HG02870 (cell line): Measurements from ENCODE around the gene COQ4.
A peak's percentile ranks its signal among the peaks of the same experiment; 100 is the strongest.
"Not testable (repeated sequence)": the region's sequence is repeated elsewhere in the genome, so short reads cannot be mapped to it uniquely, and the experiment has no call there.

Experiments
- ATAC-seq: cut with Tn5 transposase; IDR thresholded peaks from one replicate; pipeline ENCODE4 v1.9.1; 2021; ENCODE audit warnings: mild to moderate bottlenecking, moderate library complexity; ENCODE audit not compliant: unreplicated experiment

COQ4 gene

DNA sequence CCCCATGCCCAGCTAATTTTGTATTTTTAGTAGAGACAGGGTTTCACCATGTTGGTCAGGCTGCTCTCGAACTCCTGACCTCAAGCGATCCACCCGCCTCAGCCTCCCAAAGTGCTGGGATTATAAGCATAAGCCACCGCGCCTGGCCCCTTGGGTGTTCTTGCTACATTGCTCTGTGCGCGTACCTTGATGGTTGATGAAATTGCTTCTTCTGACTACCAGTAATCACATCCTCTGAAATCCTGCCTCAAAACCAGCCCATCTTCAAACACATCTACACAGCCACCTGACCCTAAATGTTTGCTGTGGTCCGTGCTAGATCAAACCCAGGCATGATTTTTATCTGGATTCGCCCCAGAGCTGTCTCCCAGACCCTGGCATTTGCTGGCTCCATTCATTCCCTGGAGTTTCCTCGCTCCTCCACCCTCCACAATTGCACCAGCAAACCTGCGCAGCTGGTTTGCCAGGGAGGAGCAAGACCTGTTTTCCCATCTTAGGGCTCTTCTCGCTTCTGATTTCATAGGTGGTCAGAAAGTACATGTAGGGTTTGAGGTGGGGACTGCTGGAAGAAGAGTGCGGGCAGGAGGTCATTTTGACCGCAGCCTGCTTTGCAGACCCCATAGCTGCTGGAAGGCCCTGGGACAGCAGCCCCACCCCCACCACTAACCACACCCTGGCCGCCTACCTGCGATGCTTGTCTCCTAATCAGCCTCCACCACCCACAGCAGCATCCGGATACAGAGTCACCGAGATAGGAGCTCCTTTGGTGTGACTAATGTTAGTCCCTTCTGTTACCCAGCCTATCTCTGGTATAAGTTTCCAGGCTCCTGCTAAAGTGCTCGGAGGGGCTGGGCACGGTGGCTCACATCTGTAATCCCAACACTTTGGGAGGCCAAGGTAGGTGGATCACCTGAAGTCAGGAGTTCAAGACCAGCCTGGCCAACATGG is 23.8 kb upstream of the COQ4 start:
- ATAC-seq: no peak

DNA sequence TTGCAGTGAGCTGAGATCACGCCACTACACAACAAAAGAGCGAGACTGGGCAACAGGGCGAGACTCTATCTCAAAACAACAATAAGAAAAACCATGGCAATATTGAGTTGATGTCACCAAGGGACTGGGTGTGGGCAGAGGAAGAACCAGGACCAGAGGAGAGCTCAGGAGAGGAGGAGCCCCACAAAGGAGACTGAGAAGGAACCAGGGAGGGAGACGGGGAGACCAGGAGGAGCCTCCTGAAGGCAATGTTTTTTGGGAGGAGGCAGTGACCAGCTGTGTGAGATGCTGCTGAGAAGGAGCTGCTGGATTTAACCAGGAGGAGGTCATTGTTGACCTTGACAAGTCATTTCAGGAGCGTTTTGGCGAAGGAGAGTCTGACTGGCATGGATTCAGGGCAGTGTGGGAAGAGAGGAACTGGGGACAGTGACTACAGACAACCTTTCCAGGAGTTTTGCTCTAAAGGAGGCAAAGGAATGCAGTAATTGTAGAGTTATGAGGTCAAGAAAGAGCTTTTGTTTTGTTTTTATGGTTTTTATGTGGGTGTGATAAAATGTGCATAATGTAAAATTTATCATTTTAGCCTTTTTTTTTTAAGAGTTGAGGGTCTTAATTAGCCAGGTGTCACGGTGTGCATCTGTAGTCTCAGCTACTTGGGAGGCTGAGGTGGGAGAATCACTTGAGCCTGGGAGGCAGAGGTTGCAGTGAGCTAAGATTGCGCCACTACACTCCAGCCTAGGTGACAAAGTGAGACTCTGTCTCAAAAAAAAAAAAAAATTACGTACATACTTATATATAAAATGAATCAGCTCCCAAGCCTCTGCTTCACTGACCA is 18.3 kb upstream of the COQ4 start:
- no peak for ATAC-seq

DNA sequence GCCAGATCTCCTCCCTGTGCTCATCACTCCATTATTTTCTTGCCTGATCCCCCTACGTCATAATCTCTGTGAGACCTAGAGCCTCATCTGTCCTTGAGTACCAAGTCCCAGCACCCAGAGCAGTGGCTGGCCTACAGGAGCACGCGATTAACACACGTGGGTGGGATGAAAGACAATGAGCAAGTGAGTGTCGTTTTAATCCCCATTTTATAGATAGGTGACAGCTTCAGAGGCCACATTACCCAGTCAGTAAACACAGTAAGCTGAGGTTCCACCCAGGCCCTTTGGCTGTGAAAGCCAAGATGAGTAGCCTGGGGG is 17.7 kb upstream of the COQ4 start:
- ATAC-seq: no peak

DNA sequence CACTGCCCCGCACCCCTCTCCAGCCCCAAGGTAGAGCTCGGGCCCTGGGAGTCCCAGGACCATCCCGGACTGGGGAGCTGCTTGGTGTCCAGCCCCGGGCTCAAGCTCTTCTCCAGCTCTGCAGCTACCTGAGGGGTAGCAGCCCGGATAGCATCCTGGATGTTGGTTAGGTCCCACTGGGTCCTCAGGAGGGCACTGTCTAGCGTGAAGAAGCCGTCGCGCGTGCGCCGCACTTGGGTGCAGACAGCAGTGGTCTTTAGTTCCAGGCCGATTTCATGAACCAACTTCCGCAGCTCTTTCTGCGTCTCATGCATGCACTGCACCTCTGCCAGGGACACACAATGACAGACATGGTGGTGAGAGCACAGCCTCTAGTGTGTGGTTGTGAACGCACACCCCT is 13.1 kb upstream of the COQ4 start:
- no peak for ATAC-seq

DNA sequence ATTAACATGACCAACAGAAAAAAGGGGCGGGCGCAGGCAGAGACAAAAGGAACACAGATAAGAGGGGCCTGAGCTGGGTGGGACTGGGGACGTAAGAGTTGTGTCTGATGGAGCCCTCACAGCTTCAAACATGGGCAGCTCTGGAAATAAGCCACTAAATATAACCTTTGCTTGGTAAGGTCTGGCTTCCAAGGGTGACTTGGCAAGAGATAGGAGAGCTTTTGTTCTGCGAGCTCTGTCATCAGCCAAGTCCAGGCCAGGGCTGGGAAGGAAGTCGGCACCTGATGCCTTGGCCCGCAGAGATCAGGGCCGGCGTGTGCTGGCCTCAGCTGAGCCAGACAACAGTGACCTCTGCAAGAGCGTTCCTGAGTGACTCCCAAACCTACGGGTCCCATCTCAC is 12.2 kb upstream of the COQ4 start:
- no peak for ATAC-seq

DNA sequence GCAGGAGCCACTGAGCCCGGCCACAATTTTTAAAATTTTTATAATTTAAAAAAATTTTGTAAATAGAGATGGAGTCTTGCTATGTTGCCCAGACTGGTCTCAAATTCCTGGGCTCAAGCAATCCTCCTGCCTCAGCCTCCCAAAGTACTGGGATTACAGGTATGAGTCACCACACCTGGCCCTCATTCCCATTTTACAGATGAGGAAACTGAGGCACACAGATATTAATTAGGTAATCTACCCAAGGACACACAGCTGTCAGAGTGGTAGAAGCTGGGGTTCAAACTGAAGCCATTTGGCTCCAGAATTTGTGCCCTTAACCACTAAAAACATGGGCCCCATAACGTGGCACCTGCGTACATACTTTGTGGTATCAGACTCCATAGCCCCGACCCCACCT is 7.9 kb upstream of the COQ4 start:
- no peak for ATAC-seq

DNA sequence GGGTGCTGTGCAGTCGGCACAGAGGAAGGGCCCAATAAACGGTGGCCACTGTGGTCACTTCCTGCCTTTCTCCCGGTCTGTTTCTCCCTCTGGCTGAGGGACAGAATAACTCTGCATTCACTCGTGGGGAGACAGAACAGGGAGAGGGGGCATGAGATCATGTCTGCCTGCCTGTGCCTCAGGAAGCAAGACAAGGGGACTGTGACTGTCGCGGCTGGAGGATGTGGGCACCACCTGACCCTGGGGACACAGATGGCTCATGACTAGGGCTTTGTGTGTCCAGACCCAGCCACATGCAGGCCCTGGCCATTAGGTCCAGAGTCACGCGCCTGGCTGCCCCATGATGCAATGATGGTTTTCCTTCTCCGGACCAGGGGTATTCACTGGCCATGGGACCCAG is 6.2 kb upstream of the COQ4 start:
- ATAC-seq: no peak

DNA sequence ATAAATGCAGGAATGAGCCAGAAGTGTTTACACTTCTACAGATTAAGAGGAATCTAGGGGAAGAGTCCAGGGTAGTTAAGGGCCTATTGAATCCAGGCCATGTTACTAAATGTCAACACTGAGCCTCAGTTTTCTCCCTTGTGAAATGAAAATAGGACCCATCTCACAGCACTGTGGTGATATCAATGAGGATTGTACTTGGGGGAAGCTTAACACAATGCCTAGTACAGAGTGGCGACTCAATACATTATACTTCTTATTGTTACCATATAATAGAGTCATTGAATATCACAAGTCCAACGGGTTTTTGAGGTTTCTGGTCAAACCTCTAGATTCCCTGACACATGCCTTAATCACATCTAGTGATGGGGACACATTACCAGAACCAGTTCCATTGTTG is 5.0 kb upstream of the COQ4 start:
- no peak for ATAC-seq

DNA sequence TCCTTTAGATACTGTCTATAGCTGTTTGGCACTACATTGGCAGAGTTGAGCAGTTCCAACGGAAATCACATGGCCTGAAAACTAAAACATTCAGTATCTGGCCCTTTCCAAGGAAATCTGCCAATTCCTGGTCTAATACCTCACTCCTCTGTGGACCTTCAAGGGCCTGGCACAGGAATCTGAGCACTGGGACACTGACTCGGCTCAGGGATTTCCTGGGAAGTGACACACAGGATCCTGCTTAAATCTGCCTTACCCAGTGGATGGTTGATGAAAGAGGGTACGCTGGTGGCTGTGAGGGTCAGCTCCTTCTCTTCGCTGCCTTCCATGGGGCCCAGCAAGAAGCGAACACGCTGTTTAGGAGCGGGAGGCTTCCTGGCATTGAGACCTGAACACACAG is 1.3 kb upstream of the COQ4 start:
- no peak for ATAC-seq

DNA sequence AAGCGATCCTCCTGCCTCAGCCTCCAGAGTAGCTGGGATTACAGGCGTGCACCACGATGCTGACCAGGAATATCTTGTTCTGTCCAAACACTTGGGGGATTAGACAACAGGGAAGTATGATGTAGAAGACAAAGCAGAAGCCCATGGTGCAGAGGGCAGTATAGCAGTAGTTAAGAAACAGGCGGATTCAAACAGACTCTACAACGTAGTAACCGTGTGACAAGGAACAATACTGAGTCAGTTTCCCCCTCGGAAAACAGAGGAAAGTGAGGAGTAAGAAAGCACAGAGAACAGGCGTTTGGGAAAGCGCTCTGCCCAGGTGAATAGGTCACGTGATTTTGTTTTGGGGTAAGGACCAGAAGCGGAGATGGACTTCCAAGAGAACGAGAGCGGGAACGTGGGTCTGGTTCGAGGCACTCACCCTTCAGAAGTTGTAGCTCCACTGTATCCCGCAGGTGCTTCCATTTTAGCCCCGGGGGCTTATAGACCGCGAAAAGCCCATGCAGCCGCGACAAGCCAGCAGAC is 698 bp upstream of the COQ4 start:
- ATAC-seq: no peak

DNA sequence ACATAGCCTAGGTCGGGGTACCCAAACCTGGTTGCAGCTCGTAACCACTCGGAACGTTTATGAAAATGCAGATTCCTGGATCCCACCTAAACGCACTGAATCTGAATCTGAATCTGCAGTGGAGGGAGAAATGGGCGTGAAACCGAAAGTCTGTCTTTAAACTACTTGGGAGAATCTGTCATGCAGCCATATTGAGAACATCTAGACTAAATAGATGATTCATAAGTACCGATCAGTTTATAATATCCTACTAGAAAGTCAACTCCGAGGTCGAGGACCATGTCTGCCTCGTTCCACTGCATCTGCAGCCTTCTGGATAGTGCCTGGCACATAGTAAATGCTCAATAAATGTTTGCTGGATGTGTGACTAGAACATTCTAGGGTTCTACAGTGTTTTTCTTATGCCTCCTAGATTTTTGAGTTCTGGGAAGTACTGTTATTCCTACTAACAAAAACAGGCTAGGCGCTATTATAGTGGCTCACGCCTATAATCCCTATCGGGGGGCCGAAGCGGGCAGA is 632 bp downstream of the COQ4 start:
- no peak for ATAC-seq

DNA sequence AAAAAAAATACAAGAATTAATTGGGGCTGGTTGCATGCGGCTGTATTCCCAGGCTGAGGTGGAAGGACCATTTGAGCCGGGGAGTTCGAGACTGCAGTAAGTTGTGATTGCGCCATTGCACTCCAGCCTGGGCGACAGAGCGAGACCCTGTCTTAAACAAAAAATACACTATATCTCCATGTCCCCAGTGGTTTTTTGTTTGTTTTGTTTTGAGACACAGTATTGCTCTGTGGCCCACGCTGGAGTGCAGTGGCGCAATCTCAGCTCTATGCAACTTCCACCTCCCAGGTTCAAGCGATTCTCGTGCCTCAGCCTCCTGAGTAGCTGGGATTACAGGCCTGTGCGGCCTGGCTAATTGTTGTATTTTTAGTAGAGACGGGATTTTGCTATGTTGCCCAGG is 1.2 kb downstream of the COQ4 start:
- no peak for ATAC-seq

DNA sequence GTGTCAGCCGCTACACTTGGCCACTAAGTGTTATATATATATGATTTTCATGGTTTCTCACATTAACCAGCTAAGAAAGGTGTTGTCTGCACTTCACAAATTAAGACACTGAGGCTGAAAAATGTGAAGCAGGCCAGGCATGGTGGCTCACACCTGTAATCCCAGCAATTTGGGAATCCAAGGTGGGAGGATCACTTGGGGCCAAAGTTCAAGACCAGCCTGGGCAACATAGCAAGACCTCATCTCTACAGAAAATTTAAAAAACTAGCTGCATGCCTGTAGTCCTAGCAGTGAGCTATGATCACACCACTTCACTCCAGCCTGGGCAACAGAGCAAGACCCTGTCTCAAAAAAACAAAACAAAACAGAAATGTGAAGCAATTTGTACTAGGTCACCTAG is 1.8 kb downstream of the COQ4 start:
- no peak for ATAC-seq

DNA sequence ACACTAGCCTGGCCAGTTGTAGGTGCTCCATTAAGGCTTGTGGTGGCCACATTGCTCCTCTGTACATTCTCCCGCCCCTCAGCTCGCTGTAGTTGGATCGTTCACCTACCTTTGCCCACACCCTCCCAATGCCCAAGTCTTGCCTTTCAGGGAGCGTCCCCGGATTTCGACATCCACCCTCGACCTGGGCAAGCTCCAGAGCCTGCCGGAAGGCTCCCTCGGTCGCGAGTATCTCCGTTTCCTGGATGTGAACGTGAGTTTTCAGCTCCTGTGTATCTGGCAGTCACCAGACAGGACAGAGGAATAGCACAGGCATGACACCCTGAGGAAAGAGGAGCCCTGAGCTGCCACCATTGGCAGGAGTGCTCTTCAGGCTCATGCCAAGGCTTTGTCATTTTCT is 3.0 kb downstream of the COQ4 start:
- no peak for ATAC-seq

DNA sequence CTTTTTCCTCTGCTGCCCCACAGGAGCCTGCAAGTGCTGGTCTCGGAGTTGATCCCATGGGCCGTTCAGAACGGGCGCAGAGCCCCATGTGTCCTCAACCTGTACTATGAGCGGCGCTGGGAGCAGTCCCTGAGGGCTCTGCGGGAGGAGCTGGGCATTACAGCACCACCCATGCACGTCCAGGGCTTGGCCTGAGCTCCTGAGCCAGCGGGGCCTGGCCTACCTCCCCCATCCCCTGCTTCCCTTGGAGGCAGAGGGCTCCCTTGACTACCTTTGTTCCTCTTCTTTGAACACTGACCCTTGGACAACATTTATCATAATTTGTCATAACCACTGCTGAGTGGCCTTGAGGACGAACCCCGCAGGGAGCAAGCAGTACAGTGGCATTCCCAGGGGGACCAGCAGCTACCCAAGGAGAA is 10.8 kb downstream of the COQ4 start:
- ATAC-seq: no peak

DNA sequence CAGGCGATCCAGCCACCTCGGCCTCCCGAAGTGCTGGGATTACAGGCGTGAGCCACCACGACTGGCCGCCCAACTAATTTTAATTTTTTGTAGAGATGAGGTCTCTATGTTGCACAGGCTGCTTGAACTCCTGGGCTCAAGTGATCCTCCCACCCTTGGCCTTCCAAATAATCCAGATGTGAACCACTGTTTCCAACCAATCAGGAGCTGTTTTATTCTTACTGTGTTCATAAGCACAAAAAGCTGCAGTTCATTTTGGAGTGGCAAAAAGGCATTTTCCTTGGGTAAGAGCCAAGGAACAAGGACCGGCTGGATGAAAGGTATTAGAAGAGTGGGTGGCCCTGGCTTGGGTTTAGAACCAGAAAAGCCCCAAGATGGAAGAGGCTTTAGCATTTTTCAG is 12.5 kb downstream of the COQ4 start:
- ATAC-seq: no peak

DNA sequence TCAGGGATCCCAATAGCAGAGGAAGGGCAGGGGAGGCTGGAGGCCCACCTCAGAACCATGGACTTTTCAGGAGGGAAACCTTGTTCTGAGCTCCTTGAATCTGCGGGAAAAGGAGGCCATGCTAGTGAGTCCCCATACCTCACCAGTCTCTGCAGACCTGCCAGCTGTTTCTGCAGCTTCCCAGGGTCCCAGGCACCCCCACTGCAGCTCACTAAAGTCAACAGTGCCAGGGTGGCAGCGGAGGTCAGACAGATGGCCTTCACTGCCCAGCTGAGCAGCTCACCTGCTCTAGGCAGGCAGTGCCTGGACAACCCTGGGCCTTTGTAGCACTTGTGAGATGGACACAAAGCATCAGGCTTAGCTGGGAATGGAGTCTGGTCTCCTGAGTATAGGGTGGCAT is 13.3 kb downstream of the COQ4 start:
- ATAC-seq: no peak

DNA sequence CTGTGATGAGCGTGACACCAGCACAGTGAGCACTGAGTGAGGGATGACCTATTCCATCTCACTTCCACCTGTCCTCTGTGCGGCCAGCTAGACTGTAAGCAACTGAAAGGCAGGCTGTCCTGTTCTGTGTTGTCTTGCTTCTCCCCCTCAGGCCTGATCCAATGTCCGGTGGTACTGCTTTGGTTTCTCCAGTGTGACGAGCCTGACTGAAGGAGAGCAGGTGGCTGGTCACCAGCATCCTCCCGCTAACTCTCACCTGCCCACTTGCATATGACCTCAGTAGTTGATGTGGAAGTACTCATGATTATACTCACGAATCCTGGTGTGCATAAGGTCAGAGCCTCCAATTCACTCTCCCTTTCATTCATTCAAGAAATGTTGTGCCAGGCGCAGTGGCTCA is 15.3 kb downstream of the COQ4 start:
- no peak for ATAC-seq

DNA sequence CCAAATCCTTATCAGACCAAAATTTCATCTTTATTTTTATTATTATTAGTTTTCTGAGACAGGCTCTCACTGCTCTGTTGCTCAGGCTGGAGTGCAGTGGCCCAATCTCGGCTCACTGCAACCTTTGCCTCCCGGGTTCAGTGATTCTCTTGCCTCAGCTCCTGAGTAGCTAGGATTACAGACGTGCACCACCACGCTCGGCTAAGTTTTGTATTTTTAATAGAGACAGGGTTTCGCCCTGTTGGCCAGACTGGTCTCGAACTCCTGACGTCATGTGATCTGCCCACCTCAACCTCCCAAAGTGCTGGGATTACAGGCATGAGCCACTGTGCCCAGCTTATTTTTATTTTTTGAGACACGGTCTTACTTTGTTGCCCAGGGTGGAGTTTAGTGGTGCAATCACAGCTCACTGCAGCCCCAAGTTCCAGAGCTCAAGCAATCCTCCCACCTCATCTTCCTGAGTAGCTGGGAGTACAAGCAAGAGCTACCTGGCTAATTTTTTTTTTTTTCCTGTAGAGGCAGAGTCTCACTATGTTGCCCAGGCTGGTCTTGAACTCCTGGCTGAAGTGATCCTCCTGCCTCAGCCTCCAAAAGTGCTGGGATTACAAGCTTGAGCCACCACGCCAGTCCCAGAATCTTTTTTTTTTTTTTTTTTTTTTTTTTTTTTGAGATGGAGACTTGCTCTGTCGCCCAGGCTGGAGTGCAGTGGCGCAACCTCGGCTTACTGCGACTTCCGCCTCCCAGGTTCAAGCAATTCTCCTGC is 16.4 kb downstream of the COQ4 start:
- not testable (repeated sequence) for ATAC-seq

DNA sequence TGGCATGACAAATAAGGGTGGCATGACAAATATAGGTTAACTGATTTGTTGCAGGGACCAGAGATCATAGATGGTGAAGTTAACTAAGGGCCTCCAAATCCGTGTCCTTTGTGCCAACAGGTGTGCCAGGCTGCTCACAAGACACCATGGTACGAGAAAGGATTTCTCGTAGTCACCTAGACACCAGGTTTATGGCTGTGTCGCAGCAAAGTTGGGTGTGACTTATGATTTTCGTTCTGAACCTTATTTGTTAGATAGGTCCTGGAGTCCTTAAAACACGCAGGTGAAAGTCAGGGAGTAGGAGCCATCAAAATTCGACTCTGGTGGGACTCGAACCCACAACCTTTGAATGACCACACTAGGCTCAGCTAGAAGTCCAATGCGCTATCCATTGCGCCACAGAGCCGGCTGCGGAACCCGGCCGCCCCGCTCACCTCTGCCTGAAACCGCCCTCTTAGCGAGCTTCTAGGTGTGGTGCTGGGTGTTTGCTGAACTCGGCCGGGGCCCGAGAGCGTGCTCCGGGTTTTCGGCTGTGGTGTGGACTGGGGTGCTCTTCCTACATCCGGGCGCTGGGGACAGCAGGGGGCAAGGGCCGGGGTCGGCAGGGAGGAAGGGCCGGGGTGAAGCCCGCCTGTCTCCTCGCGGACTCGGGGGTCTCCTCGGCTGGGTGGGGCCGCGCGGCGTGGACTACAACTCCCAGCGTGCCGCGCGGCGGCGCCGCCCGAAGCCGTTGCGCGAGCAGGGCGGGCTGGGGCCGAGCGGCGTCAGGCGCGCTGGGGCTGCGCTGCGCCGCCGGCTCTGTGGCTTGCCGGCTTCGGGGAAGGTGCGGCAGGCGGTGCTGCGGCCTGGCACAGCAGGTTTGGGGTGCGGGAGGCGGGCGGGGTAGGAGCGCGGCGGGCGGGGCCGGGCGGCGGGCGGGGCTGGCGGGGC is 17.4 kb downstream of the COQ4 start, which contains the start of gene SLC27A4:
Gene SLC27A4, plus strand, starts transcription at position 767 of the 930 bp plus-strand sequence. CDS start 2,606 bp downstream, outside the sequence.
- peak; percentile 73 for ATAC-seq
